ENCODE measurements around the gene TCFL5. TPM values are rescaled to one million over a fixed set of nuclear protein-coding genes. Genes with fewer than 3 reads are reported as not detected.

Gene TCFL5
- total and polyA plus RNA-seq, 10 of the 15 experiments (the other 5 are each of a cell fraction or from before 2014, with no cell fraction given): 0.48 to 8.1 (median 3.8) TPM

DNA sequence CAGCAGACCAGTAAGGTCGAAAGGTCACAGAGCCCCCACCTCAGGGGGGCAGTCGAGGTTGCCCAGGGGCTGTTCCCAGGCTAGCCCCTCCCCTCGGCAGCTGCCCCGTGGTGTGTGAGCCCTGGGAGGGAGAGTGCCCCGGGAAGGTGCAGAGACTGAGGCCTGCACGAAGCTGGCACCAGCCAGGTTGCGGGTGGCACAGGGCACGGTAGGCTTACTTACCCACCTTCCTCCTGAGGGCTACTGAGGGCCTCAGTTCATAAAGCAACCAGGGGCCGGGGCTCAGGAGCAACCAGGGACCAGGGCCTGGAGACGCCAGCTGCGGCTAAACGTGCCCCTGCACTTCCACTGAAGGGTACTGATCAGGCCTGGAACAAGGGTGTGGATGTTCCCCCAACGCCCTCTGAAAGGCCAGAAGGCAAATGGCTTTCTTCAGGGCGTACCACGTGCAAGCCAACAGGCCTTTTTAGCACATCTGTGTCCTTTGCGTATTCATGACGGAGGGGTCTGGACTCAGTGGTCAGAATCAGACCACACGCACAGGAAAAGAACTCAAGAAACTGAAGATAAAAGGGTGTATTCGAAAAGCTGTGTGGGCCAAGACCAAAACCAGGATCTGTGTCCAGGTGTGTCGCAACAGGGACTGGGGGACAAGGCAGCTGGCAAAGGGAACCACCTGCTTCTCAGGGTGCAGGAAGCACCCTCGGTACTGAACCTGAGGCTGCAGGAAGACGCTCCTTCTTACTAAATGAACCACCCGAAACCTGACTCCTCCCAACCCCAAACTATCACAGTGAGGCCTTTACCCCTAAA, 24.5 kb upstream of the TCFL5 start:
- no peaks in the 10 kb centered on the region for H3K9me3 ChIP-seq (replicated peaks; ENCODE audit: control insufficient read depth, insufficient read depth, low read length)
- no peaks in the 10 kb centered on the region for H3K4me1 ChIP-seq (ENCODE audit: control insufficient read depth, insufficient read depth, low read length)
- RAD21 ChIA-PET (ENCODE audit: unreplicated experiment): no interaction called here
- no peak overlapping the region for H2AFZ ChIP-seq (ENCODE audit: control insufficient read depth, low read depth, low read length)
- intact Hi-C loops (cut with micrococcal nuclease; ENCODE audit: unreplicated experiment): no loop called here
- POLR2A ChIA-PET: no interaction called here
- H3K36me3 ChIP-seq (ENCODE audit: control insufficient read depth in 2 of 2, insufficient read depth in 2 of 2, low read length in 1 of 2): peaks cover 21 to 22% of the 10 kb centered on the region in 2 experiments
- DNase-seq (ENCODE audit: low read depth, low spot score): no peak
- H3K27me3 ChIP-seq (replicated peaks in 1 of 2; ENCODE audit: control insufficient read depth in 2 of 2, insufficient read depth in 2 of 2, low read length in 1 of 2): no peaks in the 10 kb centered on the region
- in situ Hi-C loops (cut with MboI): no loop called here
- no peak for FAIRE-seq
- no peaks in the 10 kb centered on the region; the same call in 1 of the 2 replicates for H4K20me1 ChIP-seq (ENCODE audit: control insufficient read depth, insufficient read depth)
- WGBS (ENCODE audit: insufficient coverage, insufficient replicate concordance, low lambda C conversion rate, missing lambda C conversion rate): 58% methylated on average over 23 of the region's 23 CpGs
- BruUV-seq (replicated peaks): no TSS peak
- H3K27ac ChIP-seq (ENCODE audit: control insufficient read depth, insufficient read depth): no peak overlapping the region
- no peak overlapping the region for H3K9ac ChIP-seq (ENCODE audit: control insufficient read depth, insufficient read depth, low read length)
- no peaks in the 10 kb centered on the region for H3K79me2 ChIP-seq (ENCODE audit: control insufficient read depth, insufficient read depth, low read length)
- CTCF ChIA-PET: interaction anchor here (0.5 to 1.0 kb wide), 2 partner anchors 48 to 51 kb away, joined by 4 to 5 read pairs; no protein-coding TSS in a partner anchor
- H3K4me3 ChIP-seq: no peak overlapping the region
- SMC1A ChIA-PET (ENCODE audit: uncharacterized antibody, unreplicated experiment): interaction anchor here (1.5 kb wide), 1 partner anchor 14 kb away, joined by 3 read pairs; no protein-coding TSS in a partner anchor
- no peak overlapping the region for H3K4me2 ChIP-seq (ENCODE audit: control insufficient read depth, insufficient read depth)
- no peak for ATAC-seq
- no peak for TF ChIP-seq PML (IDR thresholded peaks at IDR 0.05; ENCODE audit: low read length)
- no peak for TF ChIP-seq CHD4 (IDR thresholded peaks at IDR 0.05)
- no peak for TF ChIP-seq SMAD1 (IDR thresholded peaks at IDR 0.05; ENCODE audit: low read depth, partially characterized antibody)
- TF ChIP-seq SUPT20H (IDR thresholded peaks at IDR 0.05; ENCODE audit: borderline replicate concordance, control insufficient read depth, low read depth, low read length): no peak
- no peak for TF ChIP-seq E4F1 (IDR thresholded peaks at IDR 0.05; ENCODE audit: borderline replicate concordance, partially characterized antibody)
- no peak for TF ChIP-seq TBL1XR1 (IDR thresholded peaks at IDR 0.05; ENCODE audit: low read depth, low read length)
- no peak for TF ChIP-seq TCF12 (IDR thresholded peaks at IDR 0.05; ENCODE audit: low read depth, low read length)
- TF ChIP-seq, protein P1, sequence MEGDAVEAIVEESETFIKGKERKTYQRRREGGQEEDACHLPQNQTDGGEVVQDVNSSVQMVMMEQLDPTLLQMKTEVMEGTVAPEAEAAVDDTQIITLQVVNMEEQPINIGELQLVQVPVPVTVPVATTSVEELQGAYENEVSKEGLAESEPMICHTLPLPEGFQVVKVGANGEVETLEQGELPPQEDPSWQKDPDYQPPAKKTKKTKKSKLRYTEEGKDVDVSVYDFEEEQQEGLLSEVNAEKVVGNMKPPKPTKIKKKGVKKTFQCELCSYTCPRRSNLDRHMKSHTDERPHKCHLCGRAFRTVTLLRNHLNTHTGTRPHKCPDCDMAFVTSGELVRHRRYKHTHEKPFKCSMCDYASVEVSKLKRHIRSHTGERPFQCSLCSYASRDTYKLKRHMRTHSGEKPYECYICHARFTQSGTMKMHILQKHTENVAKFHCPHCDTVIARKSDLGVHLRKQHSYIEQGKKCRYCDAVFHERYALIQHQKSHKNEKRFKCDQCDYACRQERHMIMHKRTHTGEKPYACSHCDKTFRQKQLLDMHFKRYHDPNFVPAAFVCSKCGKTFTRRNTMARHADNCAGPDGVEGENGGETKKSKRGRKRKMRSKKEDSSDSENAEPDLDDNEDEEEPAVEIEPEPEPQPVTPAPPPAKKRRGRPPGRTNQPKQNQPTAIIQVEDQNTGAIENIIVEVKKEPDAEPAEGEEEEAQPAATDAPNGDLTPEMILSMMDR (IDR thresholded peaks at IDR 0.05 in 2 of 3, conservative IDR thresholded peaks at IDR 0.05 in 1 of 3; ENCODE audit: control insufficient read depth in 2 of 3, extremely low read depth in 1 of 3, insufficient read depth in 1 of 3, low read depth in 3 of 3, low read length in 3 of 3): no peak
- no peak for TF ChIP-seq ZSCAN29 (IDR thresholded peaks at IDR 0.05)
- TF ChIP-seq RAD21 (IDR thresholded peaks at IDR 0.05; ENCODE audit: insufficient read depth, low read depth, low read length): no peak
- TF ChIP-seq, protein P2, sequence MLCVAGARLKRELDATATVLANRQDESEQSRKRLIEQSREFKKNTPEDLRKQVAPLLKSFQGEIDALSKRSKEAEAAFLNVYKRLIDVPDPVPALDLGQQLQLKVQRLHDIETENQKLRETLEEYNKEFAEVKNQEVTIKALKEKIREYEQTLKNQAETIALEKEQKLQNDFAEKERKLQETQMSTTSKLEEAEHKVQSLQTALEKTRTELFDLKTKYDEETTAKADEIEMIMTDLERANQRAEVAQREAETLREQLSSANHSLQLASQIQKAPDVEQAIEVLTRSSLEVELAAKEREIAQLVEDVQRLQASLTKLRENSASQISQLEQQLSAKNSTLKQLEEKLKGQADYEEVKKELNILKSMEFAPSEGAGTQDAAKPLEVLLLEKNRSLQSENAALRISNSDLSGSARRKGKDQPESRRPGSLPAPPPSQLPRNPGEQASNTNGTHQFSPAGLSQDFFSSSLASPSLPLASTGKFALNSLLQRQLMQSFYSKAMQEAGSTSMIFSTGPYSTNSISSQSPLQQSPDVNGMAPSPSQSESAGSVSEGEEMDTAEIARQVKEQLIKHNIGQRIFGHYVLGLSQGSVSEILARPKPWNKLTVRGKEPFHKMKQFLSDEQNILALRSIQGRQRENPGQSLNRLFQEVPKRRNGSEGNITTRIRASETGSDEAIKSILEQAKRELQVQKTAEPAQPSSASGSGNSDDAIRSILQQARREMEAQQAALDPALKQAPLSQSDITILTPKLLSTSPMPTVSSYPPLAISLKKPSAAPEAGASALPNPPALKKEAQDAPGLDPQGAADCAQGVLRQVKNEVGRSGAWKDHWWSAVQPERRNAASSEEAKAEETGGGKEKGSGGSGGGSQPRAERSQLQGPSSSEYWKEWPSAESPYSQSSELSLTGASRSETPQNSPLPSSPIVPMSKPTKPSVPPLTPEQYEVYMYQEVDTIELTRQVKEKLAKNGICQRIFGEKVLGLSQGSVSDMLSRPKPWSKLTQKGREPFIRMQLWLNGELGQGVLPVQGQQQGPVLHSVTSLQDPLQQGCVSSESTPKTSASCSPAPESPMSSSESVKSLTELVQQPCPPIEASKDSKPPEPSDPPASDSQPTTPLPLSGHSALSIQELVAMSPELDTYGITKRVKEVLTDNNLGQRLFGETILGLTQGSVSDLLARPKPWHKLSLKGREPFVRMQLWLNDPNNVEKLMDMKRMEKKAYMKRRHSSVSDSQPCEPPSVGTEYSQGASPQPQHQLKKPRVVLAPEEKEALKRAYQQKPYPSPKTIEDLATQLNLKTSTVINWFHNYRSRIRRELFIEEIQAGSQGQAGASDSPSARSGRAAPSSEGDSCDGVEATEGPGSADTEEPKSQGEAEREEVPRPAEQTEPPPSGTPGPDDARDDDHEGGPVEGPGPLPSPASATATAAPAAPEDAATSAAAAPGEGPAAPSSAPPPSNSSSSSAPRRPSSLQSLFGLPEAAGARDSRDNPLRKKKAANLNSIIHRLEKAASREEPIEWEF (IDR thresholded peaks at IDR 0.05; ENCODE audit: insufficient replicate concordance, low read depth, low read length): no peak
- TF ChIP-seq RFX5 (IDR thresholded peaks at IDR 0.05; ENCODE audit: low read depth, low read length): no peak
- no peak for TF ChIP-seq EZH2 (IDR thresholded peaks at IDR 0.05; ENCODE audit: borderline replicate concordance, control insufficient read depth, low read depth, low read length)
